Measurements from ENCODE around the gene CRCP.
"Not testable (repeated sequence)": the region's sequence is repeated elsewhere in the genome, so short reads cannot be mapped to it uniquely, and the experiment has no call there.

GRCh38 chr7:66116680-66117420 lies 2.2 kb downstream of the CRCP start:
- not testable (repeated sequence) for TF ChIP-seq CTCF (conservative IDR thresholded peaks at IDR 0.05 in 1 of 2, IDR thresholded peaks at IDR 0.05 in 1 of 2; ENCODE audit: extremely low read depth in 1 of 2, insufficient read depth in 1 of 2, low read depth in 1 of 2, low read length in 2 of 2); EZH2 (IDR thresholded peaks at IDR 0.05; ENCODE audit: borderline replicate concordance, low read length)
